Measurements from ENCODE around the gene CTDSP2.
"Not testable (repeated sequence)": the region's sequence is repeated elsewhere in the genome, so short reads cannot be mapped to it uniquely, and the experiment has no call there.

Gene CTDSP2

DNA sequence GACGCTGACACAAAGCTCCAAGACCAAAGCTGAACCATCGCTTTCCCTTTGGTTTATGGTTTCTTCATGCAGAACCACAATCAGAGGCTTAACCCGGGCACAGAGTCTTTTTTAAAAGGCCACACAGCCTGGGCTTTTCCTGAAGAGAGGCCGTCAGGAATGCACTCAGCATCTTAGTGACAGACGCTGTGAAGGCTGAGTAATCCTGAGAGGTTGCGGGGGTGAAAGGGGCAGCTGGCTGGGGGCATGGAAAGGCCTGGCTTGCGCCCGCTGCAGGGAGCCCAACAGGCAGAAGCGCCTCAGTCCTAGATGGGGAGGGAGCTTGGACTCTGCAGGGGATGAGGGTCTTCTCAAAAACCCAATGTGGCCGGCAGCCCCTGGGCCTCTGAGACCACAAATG lies 13.6 kb downstream of the CTDSP2 start:
- no peak for FAIRE-seq

DNA sequence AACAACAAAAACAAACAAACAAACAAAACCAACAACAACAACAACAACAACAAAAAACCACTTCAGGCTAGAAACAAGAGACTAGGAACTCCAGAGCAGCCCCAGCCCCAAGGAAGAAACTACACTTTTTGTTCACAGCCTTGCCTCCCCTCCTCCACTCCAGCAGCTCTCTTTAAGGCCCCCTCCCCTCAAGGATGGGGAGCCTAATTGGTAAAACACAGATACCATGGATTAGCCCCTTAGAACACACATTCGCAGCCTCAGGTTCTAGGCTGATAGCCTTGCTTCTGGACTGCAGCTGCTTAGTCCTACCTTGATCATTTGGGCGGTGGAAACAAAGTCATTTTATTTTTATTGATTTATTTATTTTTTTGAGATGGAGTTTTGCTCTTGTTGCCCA lies 16.1 kb downstream of the CTDSP2 start:
- no peak for FAIRE-seq

DNA sequence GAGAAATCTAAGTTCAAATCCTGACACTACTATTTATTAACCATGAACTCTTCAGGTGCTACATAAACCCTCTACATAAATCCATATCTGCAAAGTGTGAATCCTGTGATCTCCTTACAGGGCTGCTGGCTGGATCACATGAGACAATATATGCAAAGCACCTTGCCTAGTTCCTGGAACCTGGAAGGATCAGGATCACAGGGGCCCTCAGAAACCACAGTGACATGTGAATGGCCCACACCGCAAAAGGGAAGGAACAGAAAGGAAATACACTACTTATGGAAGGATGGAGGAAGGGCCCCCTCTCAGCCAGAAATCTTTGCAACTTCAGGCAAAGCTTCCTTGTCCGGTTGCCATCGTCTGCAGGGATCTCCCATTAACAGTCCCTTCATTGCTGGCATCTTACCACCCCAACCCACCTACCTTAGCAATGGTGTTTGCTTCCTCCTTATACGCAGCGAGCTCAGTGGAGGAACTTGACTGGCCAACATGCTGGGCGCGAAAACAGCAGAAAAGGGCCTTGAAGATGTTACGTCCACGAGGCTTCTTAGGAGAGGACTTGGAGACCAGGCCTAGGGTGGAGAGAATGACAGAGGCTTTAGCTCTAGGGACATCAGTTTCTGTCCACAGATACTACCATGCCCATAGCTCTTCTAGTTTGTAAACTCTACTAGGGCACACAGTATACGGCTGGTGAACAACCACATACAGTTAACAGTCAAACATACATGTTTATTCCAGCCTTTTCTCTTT lies 17.3 kb downstream of the CTDSP2 start:
- FAIRE-seq: no peak

DNA sequence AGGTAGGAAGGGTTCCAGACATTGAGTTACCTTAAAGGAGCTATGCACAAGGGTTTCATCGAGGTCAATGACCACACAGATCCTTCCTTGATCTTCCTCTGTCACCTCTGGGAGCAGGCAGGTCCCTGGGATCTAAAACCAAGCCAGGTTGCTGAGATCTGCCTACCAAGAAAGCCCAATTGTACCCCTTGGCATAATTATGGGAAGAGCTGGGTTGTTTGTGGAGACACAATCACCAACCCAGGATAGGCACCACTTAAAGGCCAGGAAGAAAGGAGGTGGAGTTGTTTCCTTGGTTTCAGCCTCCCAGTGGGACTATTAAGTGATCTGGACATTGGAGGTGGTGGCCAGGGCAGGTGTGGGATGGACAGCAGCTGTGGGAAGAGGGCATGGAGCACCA lies 19.6 kb downstream of the CTDSP2 start:
- FAIRE-seq: no peak

DNA sequence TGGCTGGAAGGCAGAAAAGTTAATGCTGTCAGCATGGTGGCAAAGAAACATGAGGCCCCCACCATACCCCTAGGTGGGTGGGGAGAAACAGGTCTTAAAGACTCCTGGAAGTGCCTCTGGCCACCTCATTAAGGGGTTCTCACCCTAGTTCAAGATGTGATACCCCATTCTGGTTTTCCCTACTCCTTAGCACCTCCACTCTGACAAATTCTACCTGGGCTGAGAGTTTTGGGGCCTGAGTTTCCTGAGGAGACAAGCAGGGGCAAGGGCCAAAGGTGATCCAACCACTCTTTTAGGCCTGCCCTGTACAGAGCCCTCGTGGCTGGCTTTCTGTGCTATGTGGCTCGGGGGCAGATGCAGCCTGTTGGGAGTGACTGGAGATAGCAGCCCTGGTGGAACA lies 20.1 kb downstream of the CTDSP2 start:
- FAIRE-seq: no peak

DNA sequence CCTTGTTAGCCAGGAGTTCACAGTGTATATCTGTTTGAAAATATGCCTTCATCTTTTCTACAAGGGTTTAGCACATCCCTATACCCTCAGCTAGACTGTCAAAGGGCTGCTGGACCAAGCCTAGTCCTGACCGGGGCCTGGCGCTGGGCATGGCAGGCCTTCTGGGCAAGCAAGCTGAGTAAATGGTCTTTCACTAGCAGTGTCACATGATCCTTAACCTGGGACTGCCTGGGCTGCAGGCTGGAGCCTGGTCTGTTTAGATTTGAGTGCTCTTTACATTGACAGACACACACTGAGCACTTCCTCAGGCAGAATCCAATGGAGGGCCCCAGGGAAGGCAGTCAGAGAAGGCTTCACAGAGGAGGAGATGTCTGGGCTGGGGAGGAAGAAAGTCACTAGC lies 21.1 kb downstream of the CTDSP2 start:
- no peak for FAIRE-seq

DNA sequence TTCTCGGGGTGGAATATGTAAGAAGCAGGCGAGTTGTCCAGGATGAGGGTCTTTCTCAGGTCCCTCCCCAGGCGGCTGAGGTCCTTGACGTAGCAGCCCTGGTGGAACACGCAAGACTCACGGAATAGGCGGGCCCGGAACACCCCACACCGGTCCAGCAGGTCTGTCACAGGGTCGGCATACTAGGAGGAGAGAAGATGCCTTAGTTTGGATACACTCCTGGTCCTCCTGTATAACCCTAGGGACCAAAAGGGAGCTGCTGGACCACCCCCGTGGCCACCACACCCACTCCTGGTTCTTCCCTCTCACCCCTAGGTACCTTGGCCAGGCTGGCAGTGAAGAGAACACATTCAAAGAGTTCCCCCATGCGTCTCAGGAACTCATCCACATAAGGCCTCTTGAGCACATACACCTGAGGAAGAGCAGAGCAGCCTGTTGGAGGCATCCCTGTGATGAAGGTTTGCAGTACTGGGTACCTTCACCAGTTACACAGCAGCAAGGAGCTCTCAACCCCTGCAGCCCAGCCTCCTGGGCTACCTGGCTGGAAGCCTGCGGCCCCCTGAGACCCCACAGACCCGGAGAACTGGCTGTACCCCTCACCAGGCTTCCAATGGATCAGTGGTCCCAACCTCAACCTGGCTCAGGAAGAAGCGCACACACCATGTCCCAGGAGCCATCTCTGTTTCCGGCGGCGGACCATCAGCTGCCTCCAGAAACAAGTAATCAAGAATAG lies 22.5 kb downstream of the CTDSP2 start:
- FAIRE-seq: no peak

DNA sequence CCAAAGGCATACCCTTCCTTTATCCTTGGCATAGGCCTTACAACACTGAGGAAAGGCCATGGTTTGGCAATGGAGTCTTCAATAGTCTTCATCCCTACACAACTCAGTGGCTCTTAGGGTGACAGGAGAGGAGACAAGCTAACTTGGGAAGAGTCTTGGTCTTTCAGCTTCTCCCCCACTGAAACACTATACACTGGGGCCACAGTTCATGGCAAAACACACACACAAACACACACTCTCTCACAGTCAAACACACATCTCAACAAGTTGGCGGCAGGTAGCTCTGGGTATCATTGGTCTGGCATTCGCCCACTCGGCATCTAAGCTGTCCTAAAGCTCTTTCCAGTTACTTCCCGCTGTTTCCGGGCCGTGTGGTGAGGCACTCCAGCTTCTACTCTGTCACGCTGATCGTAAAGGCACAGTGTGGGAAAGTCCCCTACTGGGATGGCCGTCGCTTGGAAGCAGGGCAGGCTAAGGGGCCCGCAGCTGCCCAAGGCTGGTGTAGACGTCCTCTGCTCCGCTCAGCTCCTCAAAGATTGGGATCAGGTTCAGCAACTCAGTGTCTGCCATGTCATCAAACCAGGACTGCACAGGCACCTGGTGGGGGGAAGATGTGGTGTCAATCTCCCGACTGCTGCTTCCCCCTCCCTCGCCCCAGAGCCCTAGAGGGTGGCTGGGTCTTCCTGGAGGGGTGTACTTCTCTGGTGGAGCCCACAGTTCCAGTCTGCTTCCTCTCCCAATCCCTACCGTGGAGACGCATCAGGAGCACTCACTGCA lies 23.2 kb downstream of the CTDSP2 start:
- FAIRE-seq: no peak

DNA sequence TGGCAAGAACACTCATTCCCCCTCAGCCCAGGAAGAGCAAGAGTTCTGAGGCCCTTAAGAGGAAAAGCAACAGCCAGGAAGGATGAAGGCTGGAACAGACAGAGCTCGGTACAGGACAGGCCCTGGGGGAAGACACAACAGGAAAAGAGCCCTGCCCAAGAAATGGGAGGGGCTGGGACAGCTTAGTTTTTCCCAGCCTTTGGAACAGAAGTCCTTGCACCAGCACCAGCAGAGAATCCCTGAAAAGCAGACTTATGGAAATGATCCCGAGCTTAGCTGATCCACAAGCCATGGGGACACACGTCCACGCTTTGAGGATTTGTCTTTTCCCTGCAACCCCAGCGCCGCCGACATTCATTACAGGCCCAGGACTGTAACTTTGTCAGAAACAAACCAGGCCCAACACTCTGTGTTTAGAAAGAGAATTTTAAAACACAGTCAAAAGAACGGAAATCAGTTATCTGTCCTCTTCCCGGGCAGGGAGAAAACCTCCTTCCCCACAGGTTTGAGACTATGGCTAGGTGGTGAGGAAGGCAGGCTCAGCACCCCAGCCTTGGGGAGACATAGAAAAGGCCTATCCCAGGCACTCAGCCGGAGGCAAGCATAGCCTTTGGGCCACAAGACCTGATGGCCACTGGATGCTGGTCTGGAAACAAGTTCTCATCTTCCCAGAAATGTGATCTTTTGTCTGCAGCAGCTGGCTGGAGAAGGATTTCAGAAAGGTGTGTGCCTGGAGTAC lies 24.0 kb downstream of the CTDSP2 start:
- no peak for FAIRE-seq

DNA sequence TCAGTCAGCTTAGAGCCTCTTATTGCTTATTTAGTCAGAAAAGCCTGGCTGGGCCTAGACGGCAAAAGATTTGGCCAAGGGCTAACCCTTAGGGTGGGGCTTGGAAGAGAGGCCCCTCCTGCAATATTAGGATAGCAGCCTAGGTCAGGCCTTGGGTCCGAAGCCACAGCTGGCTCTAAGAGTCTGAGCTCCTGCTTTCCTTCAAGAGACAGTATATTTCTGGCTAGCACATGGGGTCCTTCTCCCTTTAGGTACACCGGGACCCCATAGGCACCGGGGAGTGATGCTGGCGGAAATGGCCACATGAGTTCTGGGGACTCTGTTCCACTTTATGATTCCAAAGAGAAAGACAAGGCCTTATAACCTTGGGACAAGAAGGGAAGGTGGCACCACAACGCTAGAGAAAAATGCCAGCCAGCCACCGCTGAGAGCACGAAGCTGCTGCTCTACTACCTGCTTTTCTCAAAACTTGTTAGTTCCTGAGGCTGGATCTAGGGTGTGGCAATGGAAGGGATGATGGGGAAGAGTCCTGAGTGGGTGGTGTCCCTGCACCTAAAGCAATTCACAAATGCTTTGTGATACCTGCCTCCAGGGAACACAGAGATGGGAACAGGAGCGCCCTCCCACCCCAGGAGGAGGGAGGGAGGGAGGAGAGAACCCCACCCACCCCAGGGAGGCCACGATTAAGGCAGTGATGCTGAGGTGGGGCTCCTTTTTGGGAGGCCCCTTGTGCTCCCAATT lies 24.9 kb downstream of the CTDSP2 start:
- no peak for FAIRE-seq

DNA sequence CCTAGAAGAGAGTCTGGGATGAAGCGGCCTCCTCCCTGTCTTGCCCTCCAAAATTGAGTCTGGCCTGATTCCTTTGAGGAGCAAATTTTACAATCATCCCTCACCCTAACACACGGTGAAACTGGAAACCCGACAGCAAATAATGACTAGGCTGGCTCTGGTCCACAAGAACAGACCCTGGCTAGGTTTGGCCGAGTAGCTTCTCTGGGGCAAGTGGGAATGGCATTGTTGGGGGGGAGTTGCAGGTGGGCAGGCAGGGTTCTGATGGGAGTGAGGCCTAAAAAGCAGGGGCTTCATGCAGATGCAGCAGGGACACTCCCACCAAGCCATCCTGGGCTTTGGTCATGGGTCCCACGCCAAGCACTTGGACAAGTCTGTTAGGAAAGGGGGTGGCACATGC lies 25.5 kb downstream of the CTDSP2 start:
- FAIRE-seq: not testable (repeated sequence)

DNA sequence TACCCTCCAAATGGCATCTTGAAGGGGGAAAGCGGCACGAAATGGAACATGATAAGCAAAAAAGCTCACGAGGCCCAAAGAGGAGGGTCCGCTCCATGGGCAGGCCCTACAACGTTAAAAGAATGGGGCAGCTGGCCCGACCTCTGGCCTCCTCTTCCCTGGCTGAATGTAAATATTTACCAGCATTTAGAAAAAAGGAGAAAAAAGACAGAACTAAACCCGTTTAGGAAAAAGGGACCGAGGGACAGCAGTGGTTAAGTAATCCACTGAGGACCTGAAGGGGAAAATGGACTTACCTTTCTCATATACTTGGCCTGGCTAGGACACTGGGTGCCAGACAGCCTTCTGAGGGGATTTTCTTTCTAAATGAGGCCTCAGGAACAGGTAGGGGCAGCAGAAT lies 26.4 kb downstream of the CTDSP2 start:
- FAIRE-seq: not testable (repeated sequence)

DNA sequence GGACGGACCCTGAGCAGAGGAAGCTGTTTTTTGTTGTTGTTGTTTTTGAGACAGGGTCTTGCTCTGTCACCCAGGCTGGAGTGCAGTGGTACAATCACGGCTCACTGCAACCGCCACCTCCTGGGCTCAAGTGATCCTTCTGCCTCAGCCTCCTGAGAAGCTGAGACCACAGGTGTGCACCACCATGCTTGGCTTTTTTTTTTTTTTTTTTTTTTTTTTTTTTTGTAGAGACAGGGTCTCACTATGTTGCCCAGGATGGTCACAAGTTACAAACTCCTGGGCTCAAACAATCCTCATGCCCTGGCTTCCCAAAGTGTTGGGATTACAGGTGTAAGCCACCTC lies 28.6 kb downstream of the CTDSP2 start:
- not testable (repeated sequence) for FAIRE-seq

DNA sequence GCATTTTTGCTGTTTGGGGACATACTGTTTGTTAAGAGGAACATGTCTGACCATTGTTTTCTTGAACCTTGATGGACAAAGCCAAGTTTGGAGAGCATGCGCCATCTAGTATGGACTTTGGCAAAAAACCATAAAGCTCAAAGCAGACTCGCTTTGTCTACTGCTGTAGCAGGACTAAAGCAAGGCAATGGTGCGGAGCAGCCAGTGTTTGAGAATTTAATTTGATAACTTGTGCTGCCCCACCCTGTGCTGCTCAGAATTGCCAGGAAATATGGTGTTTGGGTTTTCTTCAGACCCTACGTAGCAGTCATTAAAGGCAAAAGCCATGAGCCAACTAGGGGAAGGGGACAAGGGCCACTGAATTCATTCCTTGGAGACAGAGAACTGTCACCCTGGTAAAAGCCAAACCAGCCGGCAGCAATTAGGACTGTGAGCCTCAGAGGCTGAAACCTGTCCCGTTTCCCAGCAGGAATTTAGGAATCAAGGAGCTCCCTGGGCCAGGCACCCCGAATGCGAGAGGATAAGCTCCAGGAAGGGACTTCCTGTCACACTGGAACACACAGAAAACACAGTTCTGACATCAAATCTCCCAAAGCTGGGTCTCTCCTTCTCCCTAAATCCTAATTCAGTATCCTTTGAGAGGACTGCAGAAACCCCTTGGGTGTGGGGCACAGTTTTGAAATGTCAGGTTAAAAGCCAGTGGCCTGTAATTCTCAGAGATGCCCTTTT lies 29.1 kb downstream of the CTDSP2 start:
- FAIRE-seq: no peak

DNA sequence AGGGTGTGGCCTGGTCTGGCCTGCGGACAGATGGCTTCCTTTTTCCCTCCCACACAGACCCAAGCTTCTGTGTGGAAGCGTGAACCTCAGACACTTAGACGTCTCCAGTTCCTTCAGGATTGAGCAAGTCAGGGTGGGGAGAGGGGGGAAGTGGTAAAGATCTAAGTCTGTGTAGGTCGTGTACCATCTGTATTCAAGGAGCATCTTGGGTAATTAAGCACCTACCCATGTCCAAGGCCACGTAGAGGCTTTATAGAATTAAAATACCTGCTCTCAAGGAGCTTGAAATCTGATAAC lies 29.7 kb downstream of the CTDSP2 start:
- no peak for FAIRE-seq

DNA sequence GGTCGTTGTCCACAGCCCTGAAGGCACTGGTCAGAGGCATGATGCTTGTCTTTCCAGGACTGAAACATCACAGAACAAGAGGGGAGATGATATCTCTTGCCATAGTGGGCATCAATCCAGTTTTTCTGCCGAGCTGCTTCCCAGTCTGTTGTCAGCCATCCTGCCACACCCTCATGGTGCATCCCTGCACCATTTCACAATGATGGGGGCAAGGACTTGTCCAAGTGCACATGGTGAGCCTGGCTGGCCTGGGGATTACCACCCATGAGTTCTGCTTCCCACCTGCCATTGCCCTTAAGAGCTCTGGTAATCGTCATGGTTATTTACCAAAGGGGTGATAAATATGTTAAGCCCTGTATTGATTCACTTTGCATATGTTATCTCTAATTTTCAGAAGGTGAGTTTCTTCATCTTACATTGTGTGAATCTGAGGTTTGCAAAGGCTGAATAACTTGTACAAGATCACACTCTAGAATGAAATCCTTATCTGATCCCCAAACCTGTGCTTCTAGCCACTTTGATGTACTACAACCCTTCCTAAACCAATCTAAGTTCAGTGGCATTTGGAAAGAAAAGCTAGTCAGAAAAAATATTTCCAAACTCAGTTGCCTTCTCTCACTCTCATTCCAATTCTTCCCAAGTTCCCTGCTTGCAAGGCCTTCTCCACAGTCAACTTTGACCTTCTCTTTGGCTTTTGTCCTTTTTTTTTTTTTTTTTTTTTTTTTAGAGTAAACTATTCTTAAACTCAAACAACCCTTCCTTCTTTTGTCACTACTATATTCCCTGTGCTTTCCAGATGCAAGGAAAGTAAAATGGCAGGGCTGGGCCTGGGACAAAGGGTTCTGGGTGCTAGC lies 30.3 kb downstream of the CTDSP2 start:
- FAIRE-seq: no peak

DNA sequence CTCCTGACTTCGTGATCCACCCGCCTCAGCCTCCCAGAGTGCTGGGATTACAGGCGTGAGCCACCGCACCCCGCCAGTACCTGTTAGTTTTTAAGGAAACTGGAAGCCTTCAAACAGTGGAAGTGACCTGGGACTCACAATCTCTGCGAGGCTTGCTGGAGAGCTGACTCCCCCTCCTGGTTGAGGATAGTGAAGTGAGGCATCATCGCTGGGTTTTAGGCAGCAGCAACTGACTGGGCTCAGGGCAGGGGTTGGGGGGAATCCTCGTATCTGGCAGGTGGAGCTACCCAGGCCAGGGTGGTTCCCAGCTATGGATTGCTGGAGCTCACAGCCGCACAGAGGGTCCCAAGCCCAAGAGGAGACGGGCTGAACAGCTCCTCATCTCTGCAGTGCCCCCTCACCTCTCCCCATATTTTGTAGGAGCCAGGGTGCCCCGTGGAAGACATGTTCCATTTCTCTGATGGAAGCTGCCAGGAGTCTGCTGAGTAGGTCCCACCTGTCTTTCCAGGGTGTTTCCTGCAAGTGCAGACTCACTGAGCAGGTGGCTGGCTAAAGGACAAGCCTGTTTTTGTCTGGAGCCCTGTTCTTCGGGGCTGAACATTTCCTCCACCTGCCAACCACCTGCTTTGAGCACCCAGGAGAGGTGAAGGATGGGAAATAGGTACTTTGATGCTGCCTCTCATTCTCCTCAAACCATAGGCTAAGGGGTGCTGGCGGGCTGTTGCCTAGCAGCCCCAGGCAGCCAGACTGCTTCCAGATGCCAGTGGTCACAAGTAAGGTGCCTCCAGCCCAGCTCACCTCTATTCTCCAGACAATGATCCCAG lies 31.1 kb downstream of the CTDSP2 start:
- FAIRE-seq: no peak

DNA sequence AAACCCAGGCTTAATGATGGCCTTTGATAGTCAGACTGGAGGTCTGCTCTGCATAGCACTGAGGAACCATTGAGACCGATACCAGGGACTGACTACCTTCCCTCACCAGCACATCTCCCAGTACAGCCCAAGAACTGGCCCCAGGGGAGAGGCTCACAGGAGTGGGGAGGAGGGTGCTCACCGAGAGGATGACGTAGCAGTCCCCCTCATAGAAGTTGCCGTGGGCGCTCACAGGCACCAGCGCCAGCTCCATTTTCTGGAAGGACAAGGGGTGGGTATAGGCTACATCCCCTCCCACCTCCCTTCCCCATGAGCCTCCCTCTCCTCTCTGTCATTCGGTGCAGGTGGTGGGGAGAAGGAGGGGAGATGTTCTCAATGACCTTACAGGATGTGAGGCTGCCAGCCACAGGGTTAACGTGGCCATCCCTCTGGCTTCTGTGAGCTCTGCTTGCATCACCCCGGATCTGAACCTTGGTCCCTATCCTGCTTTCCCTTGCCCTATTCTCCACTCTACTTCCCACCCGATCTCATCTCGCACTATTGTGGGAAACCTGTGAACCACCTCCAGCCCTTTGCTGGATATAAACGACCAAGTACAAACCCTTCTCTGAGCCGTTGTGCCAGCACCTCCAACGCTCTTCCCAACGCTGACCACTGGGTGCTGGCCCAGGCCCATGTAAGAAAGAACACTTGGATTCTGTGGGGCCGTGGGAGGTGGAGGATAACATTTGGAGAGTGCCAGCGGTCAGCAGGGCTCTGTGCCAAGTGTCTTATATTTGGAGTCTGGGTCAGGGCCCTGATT lies 32.4 kb downstream of the CTDSP2 start:
- no peak for FAIRE-seq
